ENCODE measurements around the gene COL27A1. TPM values are rescaled to one million over a fixed set of nuclear protein-coding genes. Genes with fewer than 3 reads are reported as not detected.

COL27A1 gene
- total RNA-seq, 1 donor from 2014 or later: 0.33 TPM

DNA sequence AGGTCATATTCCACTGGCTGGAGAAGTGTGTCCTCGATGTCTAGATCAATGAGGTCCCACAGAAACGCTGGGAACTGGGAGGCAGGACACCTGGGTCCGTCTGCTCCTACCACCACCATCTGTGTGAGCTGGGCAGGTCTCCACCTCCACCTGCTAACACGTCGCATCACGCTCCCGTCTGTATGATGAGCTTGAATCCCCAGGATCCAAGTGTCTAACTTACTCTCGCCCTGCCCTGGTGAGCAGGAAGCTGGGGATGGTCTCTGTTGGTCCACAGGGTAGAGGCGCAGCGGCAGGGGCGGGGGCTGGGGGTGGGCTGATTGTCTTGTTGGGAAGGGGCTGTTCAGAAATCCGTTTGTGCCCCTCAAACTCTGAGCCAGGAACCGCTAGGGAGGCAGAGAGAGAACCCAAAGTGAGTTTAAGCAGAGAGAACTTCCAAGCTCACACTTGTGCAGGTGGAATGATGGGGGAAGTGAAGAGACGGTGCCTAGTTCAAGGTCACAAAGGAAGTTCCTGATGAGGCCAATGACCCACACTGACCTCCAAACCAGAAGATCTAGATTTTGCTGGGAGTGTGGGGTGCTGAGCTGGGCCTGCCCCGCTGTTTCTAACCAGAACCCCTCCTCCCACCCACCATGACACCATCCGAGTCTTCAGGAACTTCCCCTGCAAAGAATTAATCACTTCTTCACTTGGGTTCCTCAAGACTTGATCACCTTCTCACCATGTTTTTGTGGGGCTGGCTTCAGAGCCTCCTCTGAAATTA, 195.5 kb downstream of the COL27A1 start:
- TF ChIP-seq, protein P1, sequence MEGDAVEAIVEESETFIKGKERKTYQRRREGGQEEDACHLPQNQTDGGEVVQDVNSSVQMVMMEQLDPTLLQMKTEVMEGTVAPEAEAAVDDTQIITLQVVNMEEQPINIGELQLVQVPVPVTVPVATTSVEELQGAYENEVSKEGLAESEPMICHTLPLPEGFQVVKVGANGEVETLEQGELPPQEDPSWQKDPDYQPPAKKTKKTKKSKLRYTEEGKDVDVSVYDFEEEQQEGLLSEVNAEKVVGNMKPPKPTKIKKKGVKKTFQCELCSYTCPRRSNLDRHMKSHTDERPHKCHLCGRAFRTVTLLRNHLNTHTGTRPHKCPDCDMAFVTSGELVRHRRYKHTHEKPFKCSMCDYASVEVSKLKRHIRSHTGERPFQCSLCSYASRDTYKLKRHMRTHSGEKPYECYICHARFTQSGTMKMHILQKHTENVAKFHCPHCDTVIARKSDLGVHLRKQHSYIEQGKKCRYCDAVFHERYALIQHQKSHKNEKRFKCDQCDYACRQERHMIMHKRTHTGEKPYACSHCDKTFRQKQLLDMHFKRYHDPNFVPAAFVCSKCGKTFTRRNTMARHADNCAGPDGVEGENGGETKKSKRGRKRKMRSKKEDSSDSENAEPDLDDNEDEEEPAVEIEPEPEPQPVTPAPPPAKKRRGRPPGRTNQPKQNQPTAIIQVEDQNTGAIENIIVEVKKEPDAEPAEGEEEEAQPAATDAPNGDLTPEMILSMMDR (IDR thresholded peaks at IDR 0.05): no peak
- Mint-ChIP-seq H3K4me1 (peaks cover 44% of the 10 kb centered on the region), H3K4me3 (no peak overlapping the region), H3K27me3 (no peaks in the 10 kb centered on the region), H3K9me3 (no peaks in the 10 kb centered on the region), H3K36me3 (ENCODE audit: low read depth) (peaks cover 90% of the 10 kb centered on the region), H3K27ac (peak overlapping the region; percentile 94)
- ATAC-seq (ENCODE audit: low read depth): no peak
- intact Hi-C loops (cut with micrococcal nuclease): no loop called here
- ChIA-PET POLR2A (interaction anchor here (0.5 to 13.9 kb wide), 7 partner anchors 11 to 266 kb away, joined by 3 to 188 read pairs (median 4); partner anchors contain the start of gene AKNA), CTCF (interaction anchor here (0.8 kb wide), 1 partner anchor 55 kb away, joined by 4 read pairs; no protein-coding TSS in a partner anchor)
- DNase-seq: no peak

- TF ChIP-seq, protein P1 (IDR thresholded peaks at IDR 0.05): no peak
- Mint-ChIP-seq H3K36me3 (ENCODE audit: low read depth) (peaks cover 90% of the 10 kb centered on the region), H3K27ac (peak overlapping the region; percentile 50), H3K27me3 (no peaks in the 10 kb centered on the region), H3K9me3 (no peaks in the 10 kb centered on the region), H3K4me1 (peaks cover 44% of the 10 kb centered on the region), H3K4me3 (no peak overlapping the region)
- ChIA-PET CTCF (no interaction called here), POLR2A (interaction anchor here (0.7 to 13.9 kb wide), 6 partner anchors 12 to 33 kb away, joined by 3 to 188 read pairs (median 10); partner anchors contain the start of gene AKNA)
- ATAC-seq (ENCODE audit: low read depth) (no peak), DNase-seq (no peak)
- intact Hi-C loops (cut with micrococcal nuclease): no loop called here
Measured at GRCh38 chr9:114351932-114352331, 196.6 kb downstream of the COL27A1 start.

DNA sequence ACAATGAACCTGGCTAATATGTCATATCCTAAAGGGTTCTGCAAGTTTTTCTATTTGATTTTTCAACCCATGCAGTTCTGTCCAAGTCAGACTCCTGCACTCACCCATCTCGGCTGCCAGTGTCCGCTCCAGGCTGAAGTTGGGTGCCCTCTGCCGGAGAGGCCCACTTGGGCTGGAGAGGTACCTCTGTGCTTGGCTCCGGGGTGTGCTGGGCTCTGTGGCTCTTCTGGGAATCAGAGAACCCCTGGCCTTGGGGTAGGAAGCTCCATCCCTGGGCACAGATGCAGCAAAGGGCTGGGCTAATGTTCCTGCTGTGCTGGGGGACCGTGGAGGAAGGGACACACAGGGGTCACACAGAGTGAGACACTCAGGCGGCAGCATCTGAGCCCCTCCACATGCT, 200.5 kb downstream of the COL27A1 start:
- CTCF ChIA-PET: no interaction called here
- ATAC-seq (ENCODE audit: low read depth): no peak
- no peak overlapping the region for H3K27ac Mint-ChIP-seq
- intact Hi-C loops (cut with micrococcal nuclease): no loop called here
- H3K4me1 Mint-ChIP-seq: peaks cover 19% of the 10 kb centered on the region
- no peak for DNase-seq
- H3K4me3 Mint-ChIP-seq: no peak overlapping the region
- POLR2A ChIA-PET: interaction anchor here (0.8 to 1.5 kb wide), 4 partner anchors 9 to 31 kb away, joined by 3 to 4 read pairs (median 4); partner anchors contain the start of gene AKNA
- peaks cover 92% of the 10 kb centered on the region for H3K36me3 Mint-ChIP-seq (ENCODE audit: low read depth)
- TF ChIP-seq, protein P1 (IDR thresholded peaks at IDR 0.05): no peak
- H3K27me3 Mint-ChIP-seq: no peaks in the 10 kb centered on the region
- H3K9me3 Mint-ChIP-seq: no peaks in the 10 kb centered on the region

DNA sequence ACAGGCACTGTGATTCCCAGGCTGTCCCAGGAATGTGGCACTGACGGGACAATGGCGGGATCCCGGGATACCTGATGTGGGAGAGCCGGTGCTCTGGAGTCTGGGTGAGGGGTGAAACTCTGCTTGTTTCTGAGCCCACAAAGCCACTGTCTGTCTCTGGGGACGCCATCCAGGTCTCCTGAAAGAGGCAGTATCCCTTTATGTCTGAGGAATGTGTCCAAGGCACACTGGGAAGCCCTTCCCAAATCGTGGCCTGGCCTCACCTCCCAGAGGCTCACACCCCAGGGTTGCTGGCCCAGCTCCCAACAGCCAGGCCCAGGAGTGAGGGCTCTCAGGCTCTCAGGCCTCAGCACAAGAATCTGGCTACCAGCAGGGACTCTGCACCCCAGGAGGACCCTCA, 201.5 kb downstream of the COL27A1 start:
- peaks cover 20% of the 10 kb centered on the region for H3K4me1 Mint-ChIP-seq
- DNase-seq: no peak
- H3K27me3 Mint-ChIP-seq: no peaks in the 10 kb centered on the region
- ATAC-seq (ENCODE audit: low read depth): no peak
- peaks cover 93% of the 10 kb centered on the region for H3K36me3 Mint-ChIP-seq (ENCODE audit: low read depth)
- TF ChIP-seq, protein P1 (IDR thresholded peaks at IDR 0.05): no peak
- H3K4me3 Mint-ChIP-seq: no peak overlapping the region
- H3K27ac Mint-ChIP-seq: peak overlapping the region; percentile 50
- ChIA-PET CTCF (no interaction called here), POLR2A (interaction anchor here (1.4 kb wide), 1 partner anchor 29 kb away, joined by 4 read pairs; no protein-coding TSS in a partner anchor)
- H3K9me3 Mint-ChIP-seq: no peaks in the 10 kb centered on the region
- intact Hi-C loops (cut with micrococcal nuclease): no loop called here

- POLR2A ChIA-PET: no interaction called here
- ATAC-seq (ENCODE audit: low read depth) (no peak), DNase-seq (no peak)
- H3K4me3 Mint-ChIP-seq: no peak overlapping the region
- H3K9me3 Mint-ChIP-seq: no peaks in the 10 kb centered on the region
- TF ChIP-seq, protein P1 (IDR thresholded peaks at IDR 0.05): no peak
- H3K4me1 Mint-ChIP-seq: peaks cover 19% of the 10 kb centered on the region
- CTCF ChIA-PET: no interaction called here
- peak overlapping the region; percentile 41 for H3K27ac Mint-ChIP-seq
- no peaks in the 10 kb centered on the region for H3K27me3 Mint-ChIP-seq
- intact Hi-C loops (cut with micrococcal nuclease): no loop called here
- peaks cover 92% of the 10 kb centered on the region for H3K36me3 Mint-ChIP-seq (ENCODE audit: low read depth)
Measured at GRCh38 chr9:114357360-114357759, 202.0 kb downstream of the COL27A1 start.

Measured in activated B cell treated with CpG ODN at 0.5 μM for 24 hours (primary cell).